Stimulated activated CD4-positive, alpha-beta T cell treated with anti-CD3 and anti-CD28 coated beads, Interleukin-4, amount 100 ng/mL, for 24 hours (primary cell): ENCODE data around the gene DAGLA.
"Not testable (repeated sequence)": the region's sequence is repeated elsewhere in the genome, so short reads cannot be mapped to it uniquely, and the experiment has no call there.

Experiments
- DNase-seq: peaks from one replicate; pipeline ENCODE4 v3.0.0-alpha.2; 2020

The DAGLA gene

GRCh38 chr11:61667684-61668305, 12.4 kb upstream of the DAGLA start:
- no peak for DNase-seq

- no peak for DNase-seq
Measured at GRCh38 chr11:61669417-61669816, 10.8 kb upstream of the DAGLA start.

GRCh38 chr11:61670626-61671025, 9.6 kb upstream of the DAGLA start:
- DNase-seq: no peak

GRCh38 chr11:61671527-61671926, 8.7 kb upstream of the DAGLA start:
- no peak for DNase-seq

GRCh38 chr11:61673946-61674467, 6.2 kb upstream of the DAGLA start:
- DNase-seq: not testable (repeated sequence)

GRCh38 chr11:61675826-61676225, 4.4 kb upstream of the DAGLA start:
- DNase-seq: no peak

- no peak for DNase-seq
Measured at GRCh38 chr11:61679296-61679695, 895 bp upstream of the DAGLA start.

GRCh38 chr11:61680622-61681221, 531 bp downstream of the DAGLA start:
- DNase-seq: no peak

GRCh38 chr11:61682093-61682732, 2.0 kb downstream of the DAGLA start:
- DNase-seq: no peak

GRCh38 chr11:61682906-61683675, 2.9 kb downstream of the DAGLA start:
- no peak for DNase-seq

GRCh38 chr11:61683961-61684869, 4.0 kb downstream of the DAGLA start:
- DNase-seq: no peak

GRCh38 chr11:61684870-61685616, 4.9 kb downstream of the DAGLA start:
- no peak for DNase-seq

GRCh38 chr11:61685617-61685967, 5.4 kb downstream of the DAGLA start:
- DNase-seq: no peak

GRCh38 chr11:61686066-61686465, 5.9 kb downstream of the DAGLA start:
- no peak for DNase-seq

GRCh38 chr11:61686469-61686868, 6.3 kb downstream of the DAGLA start:
- no peak for DNase-seq

- no peak for DNase-seq
Measured at GRCh38 chr11:61687420-61687819, 7.2 kb downstream of the DAGLA start.

GRCh38 chr11:61688365-61689163, 8.4 kb downstream of the DAGLA start:
- DNase-seq: no peak

GRCh38 chr11:61689164-61689496, 8.9 kb downstream of the DAGLA start:
- DNase-seq: no peak

GRCh38 chr11:61690706-61691379, 10.7 kb downstream of the DAGLA start:
- DNase-seq: no peak

- no peak for DNase-seq
Measured at GRCh38 chr11:61691380-61692156, 11.4 kb downstream of the DAGLA start.
